T-cell (primary cell): ENCODE measurements around the gene TGM4. TPM values are rescaled to one million over a fixed set of nuclear protein-coding genes. Genes with fewer than 3 reads are reported as not detected.

Experiments used
- ATAC-seq, 4 experiments: fragments of 200-7000 bp in 3 of 4; fragments of 150-1000 bp in 1 of 4; cut with Tn5 transposase; replicated peaks in 1 of 4; 1 replicate in 3 of 4; 2 replicates in 1 of 4; pipeline ENCODE4 v1.10.0; 2021; ENCODE audit warnings: moderate library complexity in 3 of 4, mild to moderate bottlenecking in 2 of 4, moderate number of reproducible peaks in 1 of 4
- CTCF ChIA-PET, 2 donors: fragments of 300-600 bp; sonication (Branson Sonifier 250); formaldehyde crosslinking; loops; one replicate each; lab custom pipeline; 2022; ENCODE audit warnings: antibody characterized with exemption in 2 of 2; lab: Charles Lee
- POLR2A ChIA-PET, 2 donors: fragments of 300-600 bp; sonication (Branson Sonifier 250); formaldehyde crosslinking; loops; one replicate each; lab custom pipeline; 2022; ENCODE audit warnings: antibody characterized with exemption in 2 of 2; lab: Charles Lee
- DNase-seq, 35 experiments: peaks; one replicate each; pipeline versions ENCODE4 v3.0.0 to v3.0.0-alpha.2; 2013 to 2023
- H3K27ac ChIP-seq: one replicate; pipeline ENCODE4 v1.5.1; 2013; ENCODE audit warnings: low read length
- H3K27me3 ChIP-seq, 2 experiments: replicated peaks in 1 of 2; 1 replicate in 1 of 2; 2 replicates in 1 of 2; pipeline versions ENCODE4 v1.6.1 to v1.7.0; 2013; ENCODE audit warnings: low read length in 1 of 2, mixed read lengths in 1 of 2; ENCODE audit not compliant: control insufficient read depth in 2 of 2, insufficient read depth in 2 of 2; ENCODE audit errors: extremely low read depth in 1 of 2
- H3K36me3 ChIP-seq, 2 donors: 1 replicate in 1 of 2; 2 replicates in 1 of 2; pipeline versions ENCODE4 v1.6.1 to v1.7.0; 2013; ENCODE audit warnings: low read length in 1 of 2; ENCODE audit not compliant: control insufficient read depth in 2 of 2, insufficient read depth in 1 of 2; ENCODE audit errors: extremely low read depth in 1 of 2
- H3K4me1 ChIP-seq, 2 experiments: 1 replicate in 1 of 2; 2 replicates in 1 of 2; pipeline versions ENCODE4 v1.6.1 to v1.7.0; 2013; ENCODE audit warnings: low read length in 2 of 2, mixed read lengths in 1 of 2; ENCODE audit not compliant: insufficient read depth in 2 of 2, control insufficient read depth in 1 of 2; ENCODE audit errors: extremely low read depth in 1 of 2
- H3K4me3 ChIP-seq, 2 donors: 1 replicate in 1 of 2; 2 replicates in 1 of 2; pipeline versions ENCODE4 v1.5.1 to v1.7.0; 2013; ENCODE audit warnings: mild to moderate bottlenecking in 2 of 2, low read length in 1 of 2, moderate library complexity in 1 of 2; ENCODE audit not compliant: control insufficient read depth in 1 of 2; ENCODE audit errors: extremely low read depth in 1 of 2
- H3K9me3 ChIP-seq: 2 replicates; pipeline ENCODE4 v1.7.0; 2013
- H3K27ac Mint-ChIP-seq, 2 donors: one replicate each; pipeline ENCODE4 v1.8.0; 2020 to 2021; ENCODE audit warnings: mild to moderate bottlenecking in 2 of 2, mixed read lengths in 2 of 2
- H3K27me3 Mint-ChIP-seq, 2 donors: one replicate each; pipeline ENCODE4 v1.8.0; 2021 to 2022; ENCODE audit warnings: mixed read lengths in 2 of 2
- H3K36me3 Mint-ChIP-seq: one replicate; pipeline ENCODE4 v1.8.0; 2021; ENCODE audit warnings: mixed read lengths
- H3K4me1 Mint-ChIP-seq, 3 donors: one replicate each; pipeline ENCODE4 v1.8.0; 2020 to 2022; ENCODE audit warnings: mixed read lengths in 3 of 3, mild to moderate bottlenecking in 1 of 3
- H3K4me3 Mint-ChIP-seq, 3 donors: one replicate each; pipeline ENCODE4 v1.8.0; 2020 to 2022; ENCODE audit warnings: mild to moderate bottlenecking in 3 of 3, mixed read lengths in 3 of 3, moderate library complexity in 3 of 3
- H3K9me3 Mint-ChIP-seq, 3 donors: one replicate each; pipeline ENCODE4 v1.8.0; 2020 to 2022; ENCODE audit warnings: mixed read lengths in 3 of 3
- WGBS: methylation state at CpG from one replicate; pipeline ENCODE4 v1.1.5; 2013; ENCODE audit warnings: missing lambda C conversion rate; ENCODE audit not compliant: insufficient coverage; 5-methylcytosine and 5-hydroxymethylcytosine counted together
- total RNA-seq, 35 experiments: library from RNA in 6 of 35; stranded (reverse) in 6 of 35; fragments of 120-200 nt in 1 of 35; gene quantifications; one replicate each; pipeline versions ENCODE4 v1.2.1 to v1.2.4 and lab custom pipeline; 2013 to 2026

The TGM4 gene
- total RNA-seq, 5 donors from 2014 or later (not counting 1 experiment from before 2014, with no cell fraction given), result not detected

DNA sequence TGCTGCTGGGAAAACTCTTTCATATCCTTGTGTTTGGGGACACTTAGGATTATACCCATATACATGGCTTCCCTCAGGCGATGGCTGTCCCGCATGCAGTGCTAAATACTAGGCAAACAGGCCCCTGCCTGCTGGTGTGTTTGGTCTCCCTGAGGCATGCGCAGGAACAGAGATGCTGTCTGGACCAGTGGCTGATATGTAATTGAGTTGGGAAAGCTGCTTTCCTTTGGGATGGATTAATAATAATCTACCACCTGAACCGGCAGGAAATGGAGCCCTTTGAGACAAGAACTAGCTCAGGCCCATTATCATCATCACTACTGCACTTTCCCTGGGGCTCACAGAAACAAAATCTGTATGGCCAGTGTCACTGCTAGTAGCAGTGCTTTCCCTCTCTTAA is 83.6 kb downstream of the TGM4 start:
- DNase-seq (no peak), ATAC-seq (no peak)
- no peak overlapping the region for H3K4me3 ChIP-seq
- Mint-ChIP-seq H3K36me3 (peaks cover 36% of the 10 kb centered on the region), H3K27ac (no peak overlapping the region), H3K27me3 (no peaks in the 10 kb centered on the region), H3K4me3 (no peak overlapping the region), H3K9me3 (no peaks in the 10 kb centered on the region), H3K4me1 (peaks cover 14 to 31% (median 29%) of the 10 kb centered on the region in 3 donors)
- no peak overlapping the region for H3K27ac ChIP-seq
- H3K36me3 ChIP-seq, result peaks cover 0 to 26% of the 10 kb centered on the region in 2 donors
- CTCF ChIA-PET, result interaction anchor here in 1 of 2 donors (0.5 kb wide), 1 partner anchor 1469 kb away, joined by 3 read pairs; no protein-coding TSS in a partner anchor
- H3K27me3 ChIP-seq, result no peaks in the 10 kb centered on the region
- no peaks in the 10 kb centered on the region for H3K9me3 ChIP-seq
- POLR2A ChIA-PET, result no interaction called here
- no CpG with 5 or more reads among the region's 4 CpGs for WGBS
- no peaks in the 10 kb centered on the region for H3K4me1 ChIP-seq

GRCh38 chr3:44958386-44958785 is 84.0 kb downstream of the TGM4 start:
- Mint-ChIP-seq H3K4me3 (no peak overlapping the region), H3K27me3 (no peaks in the 10 kb centered on the region), H3K27ac (no peak overlapping the region), H3K36me3 (peaks cover 36% of the 10 kb centered on the region), H3K4me1 (peaks cover 18 to 35% (median 32%) of the 10 kb centered on the region in 3 donors), H3K9me3 (no peaks in the 10 kb centered on the region)
- Histone ChIP-seq H3K27me3 (no peaks in the 10 kb centered on the region), H3K27ac (no peak overlapping the region), H3K9me3 (no peaks in the 10 kb centered on the region), H3K4me3 (no peak overlapping the region), H3K36me3 (peaks cover 0 to 26% of the 10 kb centered on the region in 2 donors), H3K4me1 (no peaks in the 10 kb centered on the region)
- ChIA-PET POLR2A (no interaction called here), CTCF (interaction anchor here in 1 of 2 donors (0.5 kb wide), 1 partner anchor 1469 kb away, joined by 3 read pairs; no protein-coding TSS in a partner anchor)
- DNase-seq, result no peak
- ATAC-seq, result no peak
- 100% methylated on average over 7 of the region's 7 CpGs for WGBS

DNA sequence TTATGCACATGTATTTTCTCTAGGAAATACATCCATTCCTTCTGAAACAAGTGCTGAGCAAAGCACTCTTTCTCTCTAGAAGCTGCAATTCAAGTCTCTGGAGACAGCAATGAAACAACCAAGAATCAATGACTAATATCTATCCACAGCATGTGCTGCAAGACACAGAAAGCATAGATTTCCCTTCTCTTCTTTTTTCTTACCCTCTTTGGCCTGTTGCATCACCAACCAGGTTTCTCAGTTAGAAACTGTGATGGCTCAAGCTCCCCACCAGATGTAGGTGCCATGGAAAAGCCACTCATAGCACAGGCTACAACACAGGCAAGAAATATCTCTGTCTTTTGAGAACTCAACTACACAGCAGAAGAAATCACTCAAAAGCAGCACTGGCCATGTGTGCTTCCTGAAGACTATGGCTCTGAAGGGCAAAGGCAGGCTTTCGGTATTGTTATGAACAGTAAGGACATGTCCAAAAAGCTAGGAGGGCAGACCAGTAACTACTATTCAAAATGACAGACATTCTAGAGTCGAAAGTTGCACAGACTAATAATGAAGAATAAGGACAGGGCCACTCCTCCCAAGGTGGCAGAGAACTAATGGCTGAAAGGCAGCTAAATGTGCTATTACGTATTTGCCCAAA is 86.1 kb downstream of the TGM4 start:
- no peak for ATAC-seq
- H3K4me1 Mint-ChIP-seq, result peaks cover 37 to 47% (median 47%) of the 10 kb centered on the region in 3 donors

DNA sequence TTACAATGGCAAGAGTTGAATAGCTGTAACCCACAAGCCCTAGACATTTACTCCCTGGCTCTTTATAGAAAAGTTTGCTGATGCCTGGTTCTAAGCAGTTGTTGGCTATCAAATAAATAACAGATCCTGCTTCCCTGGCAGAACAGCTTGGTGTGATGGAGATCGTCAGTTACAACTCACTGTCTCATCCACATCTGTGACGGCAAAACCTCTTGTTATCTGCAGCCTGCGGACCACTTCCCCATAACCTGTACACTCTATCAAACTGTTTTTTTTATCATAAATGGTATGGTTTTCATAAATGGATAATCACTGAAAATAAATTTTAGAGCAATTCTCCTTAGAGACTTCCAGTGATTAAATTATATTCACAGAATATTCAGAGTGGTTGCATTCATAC is 87.5 kb downstream of the TGM4 start:
- no peak overlapping the region for H3K27ac ChIP-seq
- Mint-ChIP-seq H3K27ac (no peak overlapping the region), H3K4me3 (no peak overlapping the region), H3K9me3 (no peaks in the 10 kb centered on the region), H3K36me3 (peaks cover 34% of the 10 kb centered on the region), H3K27me3 (no peaks in the 10 kb centered on the region), H3K4me1 (peaks cover 49 to 61% (median 52%) of the 10 kb centered on the region in 3 donors)
- no peaks in the 10 kb centered on the region for H3K9me3 ChIP-seq
- H3K36me3 ChIP-seq, result peaks cover 0 to 26% of the 10 kb centered on the region in 2 donors
- no peak overlapping the region for H3K4me3 ChIP-seq
- ChIA-PET CTCF (interaction anchor here in 1 of 2 donors (0.6 kb wide), 1 partner anchor 14 kb away, joined by 3 read pairs; the partner anchor contains the start of genes EXOSC7 and ZDHHC3), POLR2A (interaction anchor here in 1 of 2 donors (0.6 kb wide), 1 partner anchor 11 kb away, joined by 3 read pairs; no protein-coding TSS in a partner anchor)
- no peaks in the 10 kb centered on the region for H3K27me3 ChIP-seq
- DNase-seq (no peak), ATAC-seq (no peak)
- WGBS, result no CpG with 5 or more reads among the region's 3 CpGs
- peaks cover 5 to 7% of the 10 kb centered on the region in 2 experiments for H3K4me1 ChIP-seq

More for the DNA sequence above, 86.1 kb downstream of the TGM4 start:
- H3K4me1 ChIP-seq, result peaks cover 2 to 3% of the 10 kb centered on the region in 2 experiments
- POLR2A ChIA-PET, result no interaction called here
- no peaks in the 10 kb centered on the region for H3K9me3 ChIP-seq
- H3K9me3 Mint-ChIP-seq, result no peaks in the 10 kb centered on the region
- no peaks in the 10 kb centered on the region for H3K27me3 ChIP-seq
- whole genome bisulfite sequencing, result 96% methylated on average over 3 of the region's 3 CpGs
- no peaks in the 10 kb centered on the region for H3K27me3 Mint-ChIP-seq
- H3K27ac ChIP-seq, result no peak overlapping the region
- H3K36me3 Mint-ChIP-seq, result peaks cover 36% of the 10 kb centered on the region
- peaks cover 0 to 26% of the 10 kb centered on the region in 2 donors for H3K36me3 ChIP-seq
- no peak overlapping the region for H3K4me3 ChIP-seq
- CTCF ChIA-PET, result no interaction called here
- H3K4me3 Mint-ChIP-seq, result no peak overlapping the region
- H3K27ac Mint-ChIP-seq, result no peak overlapping the region
- no peak for DNase-seq

GRCh38 chr3:44962621-44963393 is 88.4 kb downstream of the TGM4 start:
- POLR2A ChIA-PET, result interaction anchor here in 1 of 2 donors (0.6 kb wide), 1 partner anchor 1547 kb away, joined by 3 read pairs; no protein-coding TSS in a partner anchor
- no peak overlapping the region for H3K27ac Mint-ChIP-seq
- Histone ChIP-seq H3K4me1 (peaks cover 9 to 16% of the 10 kb centered on the region in 2 experiments), H3K27ac (no peak overlapping the region), H3K36me3 (peaks cover 0 to 17% of the 10 kb centered on the region in 2 donors), H3K27me3 (no peaks in the 10 kb centered on the region), H3K4me3 (no peak overlapping the region), H3K9me3 (no peaks in the 10 kb centered on the region)
- peaks cover 24% of the 10 kb centered on the region for H3K36me3 Mint-ChIP-seq
- H3K4me3 Mint-ChIP-seq, result no peak overlapping the region
- CTCF ChIA-PET, result interaction anchor here in 1 of 2 donors (0.6 to 0.7 kb wide), 3 partner anchors 13 to 764 kb away, joined by 3 to 6 read pairs (median 5); partner anchors contain the start of genes EXOSC7 and ZDHHC3
- H3K9me3 Mint-ChIP-seq, result no peaks in the 10 kb centered on the region
- ATAC-seq, result no peak
- no peak for DNase-seq
- 100% methylated on average over 4 of the region's 6 CpGs for WGBS
- peaks cover 55 to 61% (median 56%) of the 10 kb centered on the region in 3 donors for H3K4me1 Mint-ChIP-seq
- H3K27me3 Mint-ChIP-seq, result no peaks in the 10 kb centered on the region
